Posterior vena cava (tissue), 2 donors: ENCODE measurements around the gene ELMO2. TPM values are rescaled to one million over a fixed set of nuclear protein-coding genes. Genes with fewer than 3 reads are reported as not detected.
A peak's percentile ranks its signal among the peaks of the same experiment; 100 is the strongest.

Experiments
- DNase-seq: peaks from one replicate; pipeline ENCODE4 v3.0.0-alpha.2; 2020; ENCODE audit warnings: low spot score
- intact Hi-C, 2 donors: fragments of 100-400 bp; cut with DNase I; formaldehyde crosslinking; loops; one replicate each; pipeline versions ENCODE4 v1.14.1 to v1.14.2; 2022 to 2023
- total RNA-seq, 2 donors: library from RNA; stranded (reverse); fragmentation: NEBNext Ultra II Directional; extraction: Animal tissue kit (Norgen Biotek cat#: 25700); gene quantifications; one replicate each; pipeline ENCODE4 v1.2.1, GENCODE V29; 2021
- donor health status: DM: yes; HTN: yes; CAD: no.
- donor health status: DM: yes; HTN: yes; CAD: no.

Gene ELMO2
- total RNA-seq, 2 donors from 2014 or later: 43.6 to 48.9 TPM

DNA sequence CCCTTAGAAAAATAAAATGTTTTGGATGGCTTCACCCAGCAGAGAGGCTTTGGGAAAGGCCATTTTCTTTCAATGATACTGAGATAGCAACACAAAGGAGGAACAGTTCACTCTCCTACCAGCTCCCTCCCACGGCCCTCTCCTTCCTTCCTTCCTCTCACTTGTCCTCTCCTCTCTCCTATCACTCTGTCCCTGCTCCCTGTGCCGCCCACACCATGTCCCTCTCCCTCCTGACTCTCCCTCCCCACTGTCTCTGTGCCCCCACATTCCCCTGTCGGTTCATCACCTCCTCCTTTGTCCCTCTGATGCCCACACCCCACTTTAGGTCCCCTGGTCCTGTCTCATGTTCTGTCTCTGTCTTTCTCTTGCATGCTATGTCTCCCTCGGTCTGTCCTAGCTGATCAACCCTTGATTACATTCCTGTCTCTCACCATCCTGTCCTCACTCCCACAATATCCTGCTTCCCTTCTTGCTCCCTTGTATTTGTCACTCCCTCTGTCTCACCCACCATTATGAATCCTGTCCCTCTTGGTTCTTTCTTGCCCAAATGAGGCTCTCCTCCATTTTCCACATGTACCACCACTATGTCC lies 30.1 kb downstream of the ELMO2 start:
- DNase-seq: no peak
- intact Hi-C loops: no loop called here

DNA sequence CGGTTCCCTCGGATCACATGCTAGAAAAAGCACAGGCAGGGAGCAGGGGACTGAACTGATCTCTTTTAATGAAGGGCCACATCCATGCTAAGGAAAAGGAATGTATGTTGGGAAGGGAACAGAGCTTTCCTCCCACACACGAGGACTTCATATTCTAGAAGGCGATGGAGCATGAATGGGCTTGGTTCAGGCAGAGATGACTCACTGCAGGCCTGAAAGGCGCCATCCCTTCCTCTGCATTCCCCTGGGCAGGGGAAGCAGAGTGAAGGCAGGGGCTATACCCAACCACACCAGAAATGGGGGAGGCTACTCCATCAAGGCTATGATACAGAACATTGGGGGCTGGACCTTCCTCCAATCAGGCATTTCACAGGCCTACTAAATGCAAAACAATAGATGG lies 30.6 kb downstream of the ELMO2 start:
- DNase-seq: no peak
- intact Hi-C loops: no loop called here

DNA sequence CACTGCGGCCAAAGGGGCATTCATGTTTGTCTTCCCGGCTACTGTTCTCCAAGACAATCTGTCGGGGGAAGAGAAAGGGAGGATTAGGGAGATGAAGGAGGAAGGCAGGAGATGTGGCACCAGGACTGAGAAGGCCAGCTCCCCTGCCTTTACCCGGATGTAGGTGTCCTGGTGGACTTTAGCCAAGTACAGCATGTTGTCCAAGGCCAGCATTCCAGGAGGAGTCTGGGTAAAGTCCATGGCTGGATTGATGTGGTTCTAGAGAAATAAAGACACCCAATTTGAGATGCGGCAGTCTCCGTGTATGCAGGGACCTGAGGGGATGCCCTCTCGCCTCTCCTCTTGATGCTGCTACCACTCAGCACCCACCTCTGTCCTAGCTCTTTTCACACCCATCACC lies 32.0 kb downstream of the ELMO2 start:
- no peak for DNase-seq
- intact Hi-C loops: no loop called here

DNA sequence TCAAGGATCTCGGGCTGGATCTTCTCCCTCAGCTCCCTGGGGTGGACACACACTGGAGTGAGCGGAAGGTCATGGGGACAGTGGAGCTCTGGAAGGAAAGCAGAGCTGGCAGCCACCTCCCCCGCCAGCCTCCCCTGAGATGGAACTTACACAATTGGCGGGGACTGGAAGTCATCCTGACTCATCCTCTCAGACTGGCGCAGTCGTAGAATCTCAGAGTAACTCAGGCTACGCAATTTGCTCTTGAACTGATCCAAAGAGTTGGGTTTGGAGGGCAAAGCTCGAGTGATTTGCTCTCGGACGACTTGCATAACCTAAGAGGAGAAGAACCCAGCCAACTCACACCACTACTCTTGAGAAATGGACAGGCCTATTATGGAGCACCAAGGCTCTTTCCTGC lies 34.8 kb downstream of the ELMO2 start:
- DNase-seq: no peak
- intact Hi-C loops: no loop called here

DNA sequence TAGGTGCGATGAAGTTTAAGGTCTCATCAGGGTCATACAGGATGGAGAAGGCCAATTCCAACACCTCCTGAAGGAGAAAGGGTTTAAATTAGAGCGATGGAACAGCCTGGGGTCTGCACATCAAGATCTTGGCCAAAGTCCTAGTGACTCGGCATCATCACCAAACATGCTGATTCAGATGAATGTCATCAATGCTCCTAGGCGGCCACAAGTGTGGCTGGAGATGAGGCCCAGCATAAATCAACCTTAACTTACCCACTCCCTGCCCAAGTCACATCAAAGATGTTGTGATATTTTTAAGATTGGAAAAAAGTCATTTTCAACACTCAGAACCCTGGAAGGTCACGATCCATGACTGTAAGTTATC lies 37.5 kb downstream of the ELMO2 start:
- intact Hi-C loops: loop anchor here in 1 of 2 donors (10.0 kb wide), 1 partner anchor 574 kb away; the partner anchor contains the start of genes DNTTIP1 and WFDC3

DNA sequence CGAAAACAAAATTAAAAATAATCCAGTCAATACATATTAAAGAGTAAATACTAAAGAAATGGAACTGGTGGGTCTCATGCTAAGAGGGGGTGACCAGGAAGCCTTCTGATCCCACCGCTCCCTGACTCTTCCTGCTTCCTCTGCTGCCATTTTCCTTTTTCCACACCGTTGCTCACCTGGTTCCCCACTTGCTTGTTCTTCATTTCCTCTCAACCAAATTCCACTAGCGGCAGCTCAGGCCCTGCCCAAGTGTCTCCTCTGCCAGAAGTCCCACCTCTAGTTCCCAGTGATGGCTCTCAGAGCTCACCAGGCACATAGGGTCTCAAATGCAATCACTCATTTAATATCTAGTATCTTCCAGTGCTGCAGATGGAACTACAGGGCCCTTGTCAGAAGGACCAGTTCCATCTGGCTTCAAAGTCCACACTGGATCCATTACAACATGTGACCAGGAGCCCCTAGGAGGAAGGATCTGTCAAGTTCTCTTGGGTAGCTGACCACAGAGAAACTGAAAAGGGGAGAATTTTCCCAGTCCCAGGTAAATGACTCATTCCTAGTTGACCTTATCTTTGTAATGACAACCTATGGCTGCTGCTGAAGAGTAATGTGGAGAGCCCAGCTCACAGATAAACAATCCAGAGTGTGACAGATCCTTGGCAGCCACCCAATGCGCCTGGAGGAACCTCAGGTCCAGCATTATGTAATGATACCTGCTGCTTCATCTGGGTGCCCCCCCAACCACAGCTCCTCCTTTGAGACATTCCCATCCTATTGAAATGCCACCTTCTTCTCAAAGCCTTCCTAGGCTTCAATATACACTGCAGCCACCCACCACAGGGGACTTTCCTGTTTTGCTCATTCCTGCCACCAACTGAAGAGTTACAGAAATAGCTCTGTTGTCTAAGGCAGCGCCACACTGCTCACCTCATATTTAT lies 38.2 kb downstream of the ELMO2 start:
- DNase-seq: no peak
- intact Hi-C loops: loop anchor here in 1 of 2 donors (10.0 kb wide), 1 partner anchor 573 kb away; the partner anchor contains the start of genes DNTTIP1 and WFDC3

More for the DNA sequence above, 37.5 kb downstream of the ELMO2 start:
- no peak for DNase-seq

DNA sequence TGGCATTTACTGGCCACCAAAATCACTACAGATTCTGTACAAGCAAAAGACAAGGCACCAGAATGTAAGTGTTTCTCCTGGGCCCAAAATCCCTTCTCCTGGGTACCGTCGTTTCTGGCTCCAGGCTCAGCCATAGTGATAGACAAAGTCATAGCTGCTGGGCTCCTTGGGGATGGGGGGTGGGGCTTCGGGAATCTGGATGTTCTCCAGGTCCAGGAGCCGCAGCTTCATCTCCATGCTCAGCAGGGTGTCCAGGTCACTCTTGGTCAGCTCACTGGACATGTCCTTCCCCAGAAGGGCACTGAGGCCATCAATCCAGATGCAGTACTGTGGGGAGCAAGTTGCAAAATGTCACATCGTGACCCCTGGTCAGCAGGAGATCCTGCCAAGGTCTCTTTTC lies 39.2 kb downstream of the ELMO2 start:
- DNase-seq: no peak
- intact Hi-C loops: loop anchor here in 1 of 2 donors (10.0 kb wide), 1 partner anchor 572 kb away; the partner anchor contains the start of genes DNTTIP1 and WFDC3

- intact Hi-C loops: loop anchor here in 1 of 2 donors (10.0 kb wide), 1 partner anchor 572 kb away; the partner anchor contains the start of genes DNTTIP1 and WFDC3
- DNase-seq: peak; percentile 23
Observed at GRCh38 chr20:46366826-46367225, 39.6 kb downstream of the ELMO2 start.

DNA sequence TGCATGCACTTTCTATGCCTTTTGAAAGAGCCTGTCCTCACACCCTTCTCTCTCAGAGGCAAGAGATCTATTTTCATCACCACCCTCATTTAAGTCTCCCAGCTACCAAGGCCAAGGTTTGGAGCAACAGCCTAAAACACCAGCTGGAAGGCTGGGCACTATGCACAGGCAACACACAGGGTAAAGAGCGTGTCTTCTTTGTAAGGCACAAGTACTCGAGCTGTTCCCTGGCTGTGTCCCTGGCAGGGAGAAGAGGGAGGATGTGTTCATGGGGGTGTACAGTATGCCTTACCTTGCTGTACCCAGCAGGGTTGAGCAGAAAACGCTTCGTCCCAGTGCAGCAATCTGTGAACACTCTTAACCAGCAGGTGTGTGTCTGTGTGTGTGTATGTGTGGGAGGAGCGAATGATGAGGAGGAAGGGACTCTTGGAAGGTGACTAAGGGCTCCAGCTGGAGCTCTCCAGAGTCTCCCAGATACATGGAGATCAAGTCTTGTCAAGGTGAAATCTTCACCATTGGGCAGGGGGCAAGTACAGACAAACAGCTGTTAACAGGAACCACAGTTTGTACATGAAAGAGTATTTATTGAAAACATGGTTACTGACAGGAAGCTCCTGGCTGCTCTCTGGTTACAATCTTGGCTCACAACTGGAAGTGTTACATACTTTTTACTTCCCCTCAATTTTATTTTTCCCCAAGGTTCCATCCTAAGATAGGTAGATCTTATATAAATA lies 40.8 kb downstream of the ELMO2 start:
- DNase-seq: no peak
- intact Hi-C loops: loop anchor here in 1 of 2 donors (10.0 kb wide), 1 partner anchor 571 kb away; the partner anchor contains the start of genes DNTTIP1 and WFDC3

DNA sequence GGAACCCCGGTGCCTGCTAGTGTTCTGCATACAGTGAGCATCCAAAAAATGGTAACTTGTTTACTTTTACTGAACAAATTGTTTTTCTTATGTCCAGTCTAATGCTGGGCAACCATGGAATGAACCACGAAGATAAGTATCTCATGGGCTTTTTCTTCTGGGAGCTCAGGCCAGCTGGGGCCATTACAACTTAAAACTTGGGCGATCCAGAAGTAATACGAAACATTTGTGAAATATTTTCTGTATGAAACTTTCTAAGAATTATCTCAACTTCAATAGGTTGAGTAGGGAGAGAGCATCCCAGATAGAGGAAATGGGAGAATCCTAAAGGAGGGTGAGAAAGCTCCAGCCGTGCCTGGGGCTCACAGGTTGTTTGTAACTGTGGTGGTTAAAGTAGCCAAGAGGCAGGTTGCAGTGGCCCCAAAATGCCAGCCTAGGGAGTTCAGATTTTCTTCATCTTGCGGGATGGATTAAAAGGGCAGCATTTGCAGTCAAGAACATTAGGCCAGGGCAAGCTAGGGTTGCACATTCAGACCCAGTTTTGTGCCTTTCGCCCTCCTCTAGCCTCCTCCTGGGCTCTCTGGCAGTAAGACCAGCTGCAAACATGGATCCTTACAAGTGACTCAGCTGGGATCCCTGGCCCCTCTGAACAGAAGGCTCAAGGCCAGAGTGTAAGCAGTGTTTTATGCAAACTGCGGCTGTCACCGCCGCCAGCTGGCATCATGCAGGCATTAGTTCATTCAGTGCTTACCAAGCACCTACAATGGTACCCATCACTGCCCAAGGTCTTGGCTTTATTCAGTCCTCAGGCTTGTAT lies 41.5 kb downstream of the ELMO2 start:
- DNase-seq: no peak
- intact Hi-C loops: loop anchor here in 1 of 2 donors (10.0 kb wide), 1 partner anchor 570 kb away; the partner anchor contains the start of genes DNTTIP1 and WFDC3

DNA sequence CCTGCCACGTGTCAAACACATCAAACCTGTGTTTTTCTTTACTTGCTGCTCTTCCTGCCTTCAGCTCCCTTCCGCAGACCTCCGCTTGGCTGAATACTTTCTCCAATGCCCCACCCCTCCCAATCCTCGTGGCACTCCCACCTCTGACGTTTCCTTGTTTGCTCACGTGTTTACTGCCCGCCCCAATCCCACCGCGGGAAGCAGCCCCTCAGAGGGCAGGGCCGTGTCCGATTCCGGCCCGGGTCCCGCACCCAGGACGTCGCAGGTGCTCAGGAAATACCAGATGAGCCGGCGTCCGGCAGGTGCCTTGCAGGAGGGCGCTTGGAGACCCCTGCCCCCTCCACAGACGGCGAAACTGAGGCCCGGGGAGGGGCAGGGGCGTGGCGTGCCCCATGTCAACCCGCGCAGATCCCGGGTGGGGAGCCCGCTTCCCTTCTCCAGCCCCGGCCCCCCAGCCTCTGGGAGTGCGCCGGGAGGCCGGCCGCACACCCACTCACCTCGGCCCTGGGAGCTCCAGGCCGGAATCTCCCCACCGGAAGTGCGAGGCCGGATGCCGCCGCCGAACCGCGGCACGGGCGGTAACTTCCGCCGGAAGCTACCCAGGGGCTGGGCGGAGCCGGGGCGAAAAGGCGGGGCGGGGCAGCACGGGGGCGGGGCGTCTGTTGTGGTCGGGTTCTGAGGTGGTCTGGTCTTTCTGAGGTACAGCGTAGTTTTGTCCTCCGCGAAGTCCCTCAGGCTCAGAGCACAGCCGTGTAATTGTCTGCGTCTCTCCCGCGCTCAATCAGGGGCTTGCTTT lies 42.3 kb downstream of the ELMO2 start:
- peak; percentile 96 for DNase-seq
- intact Hi-C loops: loop anchor here in 1 of 2 donors (10.0 kb wide), 1 partner anchor 569 kb away; the partner anchor contains the start of genes DNTTIP1 and WFDC3

DNA sequence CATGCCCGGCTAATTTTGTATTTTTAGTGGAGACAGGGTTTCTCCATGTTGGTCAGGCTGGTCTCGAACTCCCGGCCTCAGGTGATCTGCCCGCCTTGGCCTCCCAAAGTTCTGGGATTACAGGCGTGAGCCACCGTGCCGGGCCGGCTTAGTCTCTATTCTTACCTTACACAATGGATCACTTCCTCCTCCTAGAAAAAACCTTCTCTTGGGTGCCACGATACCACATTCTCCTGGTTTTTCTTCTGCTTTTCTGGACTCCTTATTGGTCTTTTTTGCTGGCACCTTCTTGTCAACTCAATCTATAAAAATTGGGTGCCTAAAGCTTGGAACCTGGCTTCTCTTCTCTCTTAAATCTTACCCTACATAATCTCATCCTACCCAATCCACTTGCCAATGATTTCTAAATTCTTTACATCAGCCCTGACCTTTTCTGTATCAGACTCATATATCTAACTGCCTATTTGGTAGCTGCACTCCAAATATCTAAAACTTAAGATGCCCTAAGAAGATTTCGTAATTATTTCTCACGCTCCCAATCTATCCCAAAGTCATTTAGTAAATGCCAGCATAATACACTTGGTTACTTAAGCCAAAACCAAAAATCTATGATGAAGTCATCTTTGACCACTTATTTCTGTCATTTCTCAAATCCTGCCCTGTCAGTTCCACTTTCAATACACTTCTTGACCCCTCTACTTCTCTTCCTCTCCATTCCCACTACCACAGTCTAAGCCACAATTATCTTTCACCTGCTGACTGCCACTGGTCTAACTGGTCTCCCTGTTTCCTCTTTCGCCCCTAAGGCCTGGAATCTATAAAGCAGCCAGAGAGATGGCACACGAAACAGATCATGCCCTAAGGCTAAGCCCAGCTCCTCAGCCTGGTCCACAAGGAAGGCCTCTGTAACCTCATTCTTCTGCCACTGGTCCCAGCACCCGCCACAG lies 43.2 kb downstream of the ELMO2 start:
- DNase-seq: no peak

GRCh38 chr20:46361811-46362210 lies 44.6 kb downstream of the ELMO2 start:
- intact Hi-C loops: loop anchor here in 1 of 2 donors (10.0 kb wide), 1 partner anchor 567 kb away; the partner anchor contains the start of genes DNTTIP1 and WFDC3

More for the DNA sequence above, 43.2 kb downstream of the ELMO2 start:
- intact Hi-C loops: loop anchor here in 1 of 2 donors (10.0 kb wide), 1 partner anchor 568 kb away; the partner anchor contains the start of genes DNTTIP1 and WFDC3

GRCh38 chr20:46361381-46361780 lies 45.0 kb downstream of the ELMO2 start:
- intact Hi-C loops: loop anchor here in 1 of 2 donors (10.0 kb wide), 1 partner anchor 567 kb away; the partner anchor contains the start of genes DNTTIP1 and WFDC3

More at GRCh38 chr20:46361811-46362210, 44.6 kb downstream of the ELMO2 start:
- DNase-seq: no peak

DNA sequence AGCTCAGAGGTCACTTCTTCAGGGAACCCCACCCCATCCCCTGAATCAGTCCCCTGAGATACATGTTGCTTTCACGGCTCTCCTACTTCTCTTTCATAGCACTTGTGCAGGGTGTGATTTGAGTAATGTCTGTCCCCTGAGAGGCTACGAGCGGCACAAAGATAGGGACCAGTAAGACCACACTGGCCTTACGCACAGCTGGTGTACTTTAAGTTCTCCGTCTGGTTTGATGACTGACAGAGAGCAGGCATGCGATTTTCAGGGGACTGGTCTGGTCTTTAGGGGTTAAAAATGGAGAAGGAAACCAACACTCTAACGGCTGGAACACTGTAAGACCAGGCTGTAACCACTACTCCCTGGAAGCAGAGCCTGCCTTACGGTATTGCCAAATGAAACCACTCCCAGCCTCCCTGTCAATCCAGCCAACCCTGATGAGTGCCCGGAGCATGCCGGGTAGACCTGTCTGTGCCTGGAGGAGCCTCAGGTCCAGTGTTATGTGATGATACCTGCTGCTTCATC lies 47.1 kb downstream of the ELMO2 start:
- intact Hi-C loops: no loop called here

More at GRCh38 chr20:46361381-46361780, 45.0 kb downstream of the ELMO2 start:
- DNase-seq: peak; percentile 1

More for the DNA sequence above, 47.1 kb downstream of the ELMO2 start:
- DNase-seq: peak; percentile 74
